BJ (cell line): ENCODE measurements around the gene SERPINB7. TPM values are rescaled to one million over a fixed set of nuclear protein-coding genes. Genes with fewer than 3 reads are reported as not detected.

ENCODE experiments used
- CTCF ChIA-PET: fragments of 350-600 bp; formaldehyde crosslinking; extraction: SDS; loops from one replicate; lab custom pipeline; 2021; ENCODE audit warnings: antibody characterized with exemption, inconsistent platforms; lab: Yijun Ruan, JAX
- POLR2A ChIA-PET: fragments of 300-600 bp; sonication (Branson Sonifier 250); formaldehyde crosslinking; extraction: SDS; loops from one replicate; lab custom pipeline; 2021; ENCODE audit warnings: antibody characterized with exemption; lab: Charles Lee
- DNase-seq: peaks from one replicate; pipeline ENCODE4 v3.0.0-alpha.2; 2011; ENCODE audit warnings: low read depth
- H3K27me3 ChIP-seq: 2 replicates; pipeline ENCODE4 v1.6.0; 2011; ENCODE audit warnings: low read length; ENCODE audit not compliant: control insufficient read depth, insufficient read depth
- H3K36me3 ChIP-seq: 2 replicates; pipeline ENCODE4 v1.5.1; 2011; ENCODE audit warnings: low read length; ENCODE audit not compliant: control insufficient read depth, insufficient read depth
- H3K4me3 ChIP-seq: 2 replicates; pipeline ENCODE4 v1.5.1; 2011; ENCODE audit warnings: low read depth, mild to moderate bottlenecking, control low read depth, low read length
- CTCF ChIP-seq: IDR thresholded peaks from 2 replicates; pipeline ENCODE4 v1.5.1; 2011; ENCODE audit warnings: low read depth, mild to moderate bottlenecking, control low read depth, inconsistent platforms, low read length, moderate library complexity; ENCODE audit not compliant: insufficient read depth
- polyA plus RNA-seq: library from polyadenylated mRNA; depleted of rRNA; stranded (reverse); fragments of >200 nt; gene quantifications from 2 replicates; pipeline ENCODE4 v1.2.3, GENCODE V29; 2011

The SERPINB7 gene
- polyA plus RNA-seq, 1 experiment, result 149 TPM

- no peaks in the 10 kb centered on the region for H3K36me3 ChIP-seq
- CTCF ChIA-PET, result no interaction called here
- POLR2A ChIA-PET, result no interaction called here
- H3K4me3 ChIP-seq, result no peak overlapping the region
- no peak for DNase-seq
- TF ChIP-seq CTCF, result no peak
- H3K27me3 ChIP-seq, result no peaks in the 10 kb centered on the region
Observed at GRCh38 chr18:63834471-63835113, 59.4 kb downstream of the SERPINB7 start.

- no peak for TF ChIP-seq CTCF
- no peak for DNase-seq
- ChIA-PET POLR2A (no interaction called here), CTCF (interaction anchor here (1.2 kb wide), 1 partner anchor 10 kb away, joined by 3 read pairs; no protein-coding TSS in a partner anchor)
- H3K4me3 ChIP-seq, result no peak overlapping the region
- H3K36me3 ChIP-seq, result no peaks in the 10 kb centered on the region
- H3K27me3 ChIP-seq, result no peaks in the 10 kb centered on the region
Observed at GRCh38 chr18:63836456-63836855, 61.2 kb downstream of the SERPINB7 start.

- ChIA-PET POLR2A (no interaction called here), CTCF (interaction anchor here (0.7 to 3.1 kb wide), 4 partner anchors 9 to 326 kb away, joined by 3 to 13 read pairs (median 4); no protein-coding TSS in a partner anchor)
- Histone ChIP-seq H3K27me3 (no peaks in the 10 kb centered on the region), H3K36me3 (no peaks in the 10 kb centered on the region), H3K4me3 (no peak overlapping the region)
- TF ChIP-seq CTCF, result no peak
- no peak for DNase-seq
Observed at GRCh38 chr18:63837590-63837989, 62.4 kb downstream of the SERPINB7 start.

- POLR2A ChIA-PET, result no interaction called here
- CTCF ChIA-PET, result interaction anchor here (0.7 to 6.6 kb wide), 22 partner anchors 12 to 335 kb away, joined by 3 to 99 read pairs (median 4); no protein-coding TSS in a partner anchor
- Histone ChIP-seq H3K36me3 (no peaks in the 10 kb centered on the region), H3K4me3 (no peak overlapping the region), H3K27me3 (no peaks in the 10 kb centered on the region)
- TF ChIP-seq CTCF, result no peak
- no peak for DNase-seq
Observed at GRCh38 chr18:63843008-63843407, 67.8 kb downstream of the SERPINB7 start.

- no peak for DNase-seq
- peak; percentile 60 for TF ChIP-seq CTCF
- ChIA-PET POLR2A (no interaction called here), CTCF (interaction anchor here (0.5 to 6.6 kb wide), 22 partner anchors 13 to 498 kb away, joined by 3 to 99 read pairs (median 5); no protein-coding TSS in a partner anchor)
- no peak overlapping the region for H3K4me3 ChIP-seq
- no peaks in the 10 kb centered on the region for H3K27me3 ChIP-seq
- H3K36me3 ChIP-seq, result no peaks in the 10 kb centered on the region
Observed at GRCh38 chr18:63844254-63844653, 69.0 kb downstream of the SERPINB7 start.
